Stomach (tissue), 9 donors: Measurements from ENCODE around the gene KLHDC9. TPM values are rescaled to one million over a fixed set of nuclear protein-coding genes. Genes with fewer than 3 reads are reported as not detected.

Experiments
- DNase-seq, 2 donors: peaks; one replicate each; pipeline versions ENCODE4 v3.0.0 to v3.0.0-alpha.2; 2013 to 2019
- H3K27ac ChIP-seq, 5 donors: fragments of 200-600 bp in 4 of 5; sonication (generic) in 4 of 5; one replicate each; pipeline ENCODE4 v1.5.1; 2013 to 2019; ENCODE audit warnings: mild to moderate bottlenecking in 1 of 5, moderate library complexity in 1 of 5
- H3K27me3 ChIP-seq, 3 donors: fragments of 200-600 bp; sonication (generic); one replicate each; pipeline ENCODE4 v1.5.1; 2017 to 2019; ENCODE audit warnings: mixed run types in 1 of 3
- H3K36me3 ChIP-seq, 4 donors: fragments of 200-600 bp; sonication (generic); 1 replicate in 3 of 4; 2 replicates in 1 of 4; pipeline ENCODE4 v1.5.1; 2016 to 2019
- H3K4me1 ChIP-seq, 4 donors: fragments of 200-600 bp; sonication (generic); one replicate each; pipeline ENCODE4 v1.5.1; 2016 to 2019
- H3K4me3 ChIP-seq, 4 donors: fragments of 200-600 bp; sonication (generic) in 3 of 4; one replicate each; pipeline ENCODE4 v1.5.1; 2016 to 2019; ENCODE audit warnings: mild to moderate bottlenecking in 1 of 4
- H3K9me3 ChIP-seq, 4 donors: fragments of 200-600 bp; sonication (generic); one replicate each; pipeline ENCODE4 v1.5.1; 2016 to 2019
- CTCF ChIP-seq, 7 experiments: fragments of 450-650 bp in 4 of 7; fragments of 200-600 bp in 3 of 7; sonication (generic) in 3 of 7; IDR thresholded peaks; one replicate each; pipeline ENCODE4 v1.5.1; 2016 to 2019; ENCODE audit warnings: antibody characterized with exemption in 7 of 7, control low read depth in 2 of 7, mild to moderate bottlenecking in 1 of 7
- EP300 ChIP-seq: sonication (generic); formaldehyde crosslinking; IDR thresholded peaks from one replicate; pipeline ENCODE4 v1.6.1; 2017; ENCODE audit warnings: antibody characterized with exemption
- POLR2A ChIP-seq, 4 donors: fragments of 450-650 bp; IDR thresholded peaks; one replicate each; pipeline ENCODE4 v1.6.1; 2016; ENCODE audit warnings: antibody characterized with exemption in 4 of 4, control low read depth in 2 of 4, mild to moderate bottlenecking in 1 of 4, moderate library complexity in 1 of 4
- POLR2AphosphoS5 ChIP-seq, 3 donors: sonication (generic); formaldehyde crosslinking; IDR thresholded peaks; one replicate each; pipeline ENCODE4 v1.6.1; 2016; ENCODE audit warnings: antibody characterized with exemption in 3 of 3
- WGBS, 5 donors: extraction: QIAGEN DNeasy Blood & Tissue Kit in 3 of 5; methylation state at CpG; one replicate each; pipeline versions ENCODE4 v1.1.5 to v1.1.7; 2013 to 2018; 5-methylcytosine and 5-hydroxymethylcytosine counted together
- intact Hi-C: fragments of 100-400 bp; cut with DNase I; formaldehyde crosslinking; loops from one replicate; pipeline ENCODE4 v1.15.1; 2023; ENCODE audit warnings: low total_unique reads
- polyA plus RNA-seq, 3 donors: library from polyadenylated mRNA; stranded (reverse); fragments of 200-250 nt; gene quantifications; one replicate each; pipeline ENCODE4 v1.2.3, GENCODE V29; 2013
- total RNA-seq, 5 donors: library from RNA; depleted of rRNA; stranded (reverse); fragments of >200 nt; gene quantifications; one replicate each; pipeline versions ENCODE4 v1.1.0 to v1.2.3, GENCODE V29; 2014 to 2016
- donor health status: healthy with polysubstance abuse.
- donor health status: Bipolar disorder and iron deficiency.
- donor health status: healthy.

The KLHDC9 gene
- total and polyA plus RNA-seq, 8 donors, result 1.3 to 41.4 (median 5.0) TPM

GRCh38 chr1:161131523-161132409 lies 33.6 kb downstream of the KLHDC9 start:
- no peaks in the 10 kb centered on the region for H3K9me3 ChIP-seq
- H3K27me3 ChIP-seq, result no peaks in the 10 kb centered on the region
- H3K4me1 ChIP-seq, result peaks cover 28 to 71% (median 59%) of the 10 kb centered on the region in 4 donors
- peak overlapping the region; percentile 66 to 79 (median 74) for H3K4me3 ChIP-seq
- no peak for TF ChIP-seq EP300
- 4 to 6% (median 5%) methylated on average over 22 of the region's 22 CpGs for WGBS, 5 donors
- peaks cover 21 to 37% (median 32%) of the 10 kb centered on the region in 4 donors for H3K36me3 ChIP-seq
- intact Hi-C loops, result no loop called here
- peak in 1 of 2 donors; percentile 54 for DNase-seq
- peak overlapping the region; percentile 90 to 97 (median 96) for H3K27ac ChIP-seq

GRCh38 chr1:161132410-161133219 lies 34.5 kb downstream of the KLHDC9 start, which contains the start of gene DEDD:
Gene DEDD (minus strand): TSS chr1:161132667. CDS start chr1:161124462, 8,205 bp downstream.
- H3K9me3 ChIP-seq, result no peaks in the 10 kb centered on the region
- H3K27ac ChIP-seq, result peak within 1 kb of the TSS; percentile 90 to 97 (median 96)
- no peaks in the 10 kb centered on the region for H3K27me3 ChIP-seq
- WGBS, 5 donors, result 0 to 1% (median 0%) methylated on average over 54 to 68 of the region's 68 CpGs
- peak; percentile 93 to 98 for DNase-seq
- TF ChIP-seq CTCF (IDR thresholded peaks at IDR 0.05) (no peak), POLR2AphosphoS5 (IDR thresholded peaks at IDR 0.05) (peak; percentile 39 to 80 (median 59)), EP300 (peak; percentile 69)
- H3K4me1 ChIP-seq, result peaks cover 28 to 64% (median 53%) of the 10 kb centered on the region in 4 donors
- H3K4me3 ChIP-seq, result peak within 1 kb of the TSS; percentile 66 to 79 (median 74)
- intact Hi-C loops, result no loop called here
- peaks cover 14 to 28% (median 23%) of the 10 kb centered on the region in 4 donors for H3K36me3 ChIP-seq

- Histone ChIP-seq H3K9me3 (no peaks in the 10 kb centered on the region), H3K4me1 (peaks cover 28 to 64% (median 47%) of the 10 kb centered on the region in 4 donors), H3K36me3 (peaks cover 12 to 22% (median 17%) of the 10 kb centered on the region in 4 donors), H3K27me3 (no peaks in the 10 kb centered on the region), H3K27ac (peak overlapping the region; percentile 90 to 97 (median 96)), H3K4me3 (peak overlapping the region; percentile 66 to 79 (median 74))
- DNase-seq, result peak in 1 of 2 donors; percentile 26
- 4% methylated on average over 11 of the region's 11 CpGs for WGBS, 5 donors
- intact Hi-C loops, result no loop called here
- TF ChIP-seq CTCF (IDR thresholded peaks at IDR 0.05), result no peak
- no peak for TF ChIP-seq EP300
- no peak for TF ChIP-seq POLR2A (IDR thresholded peaks at IDR 0.05)
- no peak for TF ChIP-seq POLR2AphosphoS5 (IDR thresholded peaks at IDR 0.05)
These were observed 35.1 kb downstream of the KLHDC9 start for GRCh38 chr1:161133220-161133740.

- peaks cover 10 to 29% (median 20%) of the 10 kb centered on the region in 4 donors for H3K4me1 ChIP-seq
- intact Hi-C loops, result no loop called here
- no peaks in the 10 kb centered on the region for H3K27me3 ChIP-seq
- WGBS, 5 donors, result 72 to 80% (median 75%) methylated on average over 3 of the region's 3 CpGs
- TF ChIP-seq POLR2A (IDR thresholded peaks at IDR 0.05), result no peak
- no peak for TF ChIP-seq POLR2AphosphoS5 (IDR thresholded peaks at IDR 0.05)
- peak overlapping the region in 2 of 5 donors; percentile 15 to 16 for H3K27ac ChIP-seq
- H3K9me3 ChIP-seq, result no peaks in the 10 kb centered on the region
- H3K4me3 ChIP-seq, result no peak overlapping the region
- peaks cover 0 to 5% (median 0%) of the 10 kb centered on the region in 4 donors for H3K36me3 ChIP-seq
- no peak for DNase-seq
These were observed 39.7 kb downstream of the KLHDC9 start for GRCh38 chr1:161137881-161138280.

GRCh38 chr1:161138431-161138830 lies 40.3 kb downstream of the KLHDC9 start:
- Histone ChIP-seq H3K4me1 (peaks cover 10 to 26% (median 17%) of the 10 kb centered on the region in 4 donors), H3K9me3 (no peaks in the 10 kb centered on the region), H3K36me3 (peaks cover 0 to 5% (median 0%) of the 10 kb centered on the region in 4 donors), H3K27me3 (no peaks in the 10 kb centered on the region), H3K27ac (peak overlapping the region in 1 of 5 donors; percentile 15), H3K4me3 (no peak overlapping the region)
- intact Hi-C loops, result no loop called here
- TF ChIP-seq CTCF (IDR thresholded peaks at IDR 0.05) (no peak), POLR2A (IDR thresholded peaks at IDR 0.05) (no peak), EP300 (no peak), POLR2AphosphoS5 (IDR thresholded peaks at IDR 0.05) (no peak)
- WGBS, 5 donors, result 73 to 89% (median 86%) methylated on average over 1 of the region's 1 CpG
- DNase-seq, result no peak
